ENCODE data around the gene CARD11. TPM values are rescaled to one million over a fixed set of nuclear protein-coding genes. Genes with fewer than 3 reads are reported as not detected.

CARD11 gene
- total and polyA plus RNA-seq, 2 of the 4 experiments (the other 2 are of a cell fraction): 0.18 to 0.26 TPM

DNA sequence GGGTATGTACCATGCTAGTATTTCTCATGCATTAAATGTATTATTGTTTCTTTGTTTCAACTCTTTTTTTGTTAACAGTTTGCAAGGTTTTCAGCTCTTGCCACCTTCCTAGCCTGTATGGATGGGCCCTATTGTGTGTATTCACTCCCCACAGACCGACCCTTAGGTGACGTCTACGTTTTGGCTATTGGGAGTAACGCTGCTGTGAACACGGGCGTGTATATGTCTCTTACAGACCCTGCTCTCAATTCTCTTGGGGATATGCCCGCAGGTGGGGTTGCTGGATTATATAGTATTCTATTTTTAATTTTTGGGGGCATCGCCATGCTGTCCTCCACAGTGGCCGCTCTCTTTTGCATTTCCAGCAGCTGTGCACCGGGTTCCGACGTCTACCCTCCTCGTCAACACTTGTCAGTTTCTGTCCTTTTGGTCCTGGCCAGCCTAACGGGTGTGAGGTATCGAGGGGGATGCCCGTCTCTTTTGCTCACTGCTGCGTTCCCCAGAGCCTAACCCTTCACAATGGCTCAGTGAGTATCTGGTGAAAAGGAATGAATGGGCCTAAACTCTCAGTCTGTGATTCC is 135.5 kb downstream of the CARD11 start:
- Histone ChIP-seq H2AK5ac (ENCODE audit: low read depth, low read length) (no peak overlapping the region), H3K18ac (ENCODE audit: low read depth, low read length) (no peak overlapping the region), H3K4me3 (ENCODE audit: insufficient read depth, low read depth, low read length) (no peak overlapping the region), H2AFZ (replicated peaks; ENCODE audit: low read length, poor library complexity) (no peak overlapping the region), H2BK120ac (ENCODE audit: low read depth, low read length) (no peak overlapping the region), H3K9ac (ENCODE audit: low read depth, low read length) (no peak overlapping the region), H3K9me3 (ENCODE audit: control insufficient read depth, insufficient read depth, low read length) (peaks cover 2% of the 10 kb centered on the region; the same call in 1 of the 2 replicates), H2BK15ac (ENCODE audit: low read depth, low read length) (no peak overlapping the region), H2AK9ac (replicated peaks; ENCODE audit: low read depth, low read length, poor library complexity) (no peak overlapping the region), H4K20me1 (ENCODE audit: insufficient read depth, low read length) (no peaks in the 10 kb centered on the region), H4K5ac (ENCODE audit: low read depth, low read length) (no peak overlapping the region), H3K27ac (ENCODE audit: insufficient read depth, low read length) (no peak overlapping the region), H3K14ac (replicated peaks; ENCODE audit: low read depth, low read length) (no peak overlapping the region), H4K91ac (ENCODE audit: insufficient read depth, low read depth, low read length) (no peak overlapping the region), H3K27me3 (ENCODE audit: control insufficient read depth, insufficient read depth, low read length) (no peaks in the 10 kb centered on the region; the same call in 1 of the 2 replicates), H3K4me2 (ENCODE audit: low read depth, low read length) (no peak overlapping the region), H3K36me3 (ENCODE audit: control insufficient read depth, insufficient read depth, low read length) (no peaks in the 10 kb centered on the region), H2BK20ac (ENCODE audit: low read depth, low read length) (no peak overlapping the region), H3K23ac (ENCODE audit: low read depth, low read length) (no peak overlapping the region), H3K56ac (ENCODE audit: extremely low read depth, insufficient read depth, low read length) (no peak overlapping the region), H4K8ac (ENCODE audit: low read depth in 2 of 2, low read length in 2 of 2) (no peak overlapping the region), H3K4me1 (ENCODE audit: control insufficient read depth, insufficient read depth, low read length) (no peaks in the 10 kb centered on the region; the same call in 1 of the 2 replicates), H3K4ac (ENCODE audit: low read depth, low read length) (no peak overlapping the region), H3K9me1 (ENCODE audit: insufficient read depth, low read length) (no peaks in the 10 kb centered on the region), H3K79me1 (ENCODE audit: low read depth in 1 of 2, low read length in 2 of 2) (no peaks in the 10 kb centered on the region), H2BK5ac (ENCODE audit: low read depth, low read length, poor library complexity, severe bottlenecking) (no peak overlapping the region)
- WGBS, 2 experiments (ENCODE audit: extremely low coverage in 2 of 2, insufficient read length in 1 of 2): no CpG with 5 or more reads among the region's 17 CpGs
- ATAC-seq (ENCODE audit: low read depth) (no peak), DNase-seq (no peak)
- dilution Hi-C loops (cut with HindIII; ENCODE audit: low sequenced_read_pairs, unreplicated experiment): no loop called here
- ChIA-PET POLR2A (ENCODE audit: unreplicated experiment) (no interaction called here), CTCF (no interaction called here)
- in situ Hi-C loops (cut with MboI; ENCODE audit: low sequenced_read_pairs): no loop called here
- BruUV-seq (replicated peaks): no TSS peak
- TF ChIP-seq FOS (IDR thresholded peaks at IDR 0.05; ENCODE audit: low read depth, low read length) (no peak), RCOR1 (IDR thresholded peaks at IDR 0.05; ENCODE audit: insufficient replicate concordance, low read length) (no peak), MAFK (IDR thresholded peaks at IDR 0.05; ENCODE audit: low read depth, low read length) (no peak), RFX5 (IDR thresholded peaks at IDR 0.05; ENCODE audit: low read depth, low read length) (no peak), SMC3 (IDR thresholded peaks at IDR 0.05; ENCODE audit: low read depth, low read length) (no peak), BHLHE40 (IDR thresholded peaks at IDR 0.05; ENCODE audit: low read depth, low read length) (no peak), POLR2A (IDR thresholded peaks at IDR 0.05; ENCODE audit: low read depth, low read length) (no peak), MXI1 (IDR thresholded peaks at IDR 0.05; ENCODE audit: borderline replicate concordance, low read depth, low read length) (no peak), CHD1 (IDR thresholded peaks at IDR 0.05; ENCODE audit: low read depth, low read length) (no peak)
- TF ChIP-seq, protein P1, sequence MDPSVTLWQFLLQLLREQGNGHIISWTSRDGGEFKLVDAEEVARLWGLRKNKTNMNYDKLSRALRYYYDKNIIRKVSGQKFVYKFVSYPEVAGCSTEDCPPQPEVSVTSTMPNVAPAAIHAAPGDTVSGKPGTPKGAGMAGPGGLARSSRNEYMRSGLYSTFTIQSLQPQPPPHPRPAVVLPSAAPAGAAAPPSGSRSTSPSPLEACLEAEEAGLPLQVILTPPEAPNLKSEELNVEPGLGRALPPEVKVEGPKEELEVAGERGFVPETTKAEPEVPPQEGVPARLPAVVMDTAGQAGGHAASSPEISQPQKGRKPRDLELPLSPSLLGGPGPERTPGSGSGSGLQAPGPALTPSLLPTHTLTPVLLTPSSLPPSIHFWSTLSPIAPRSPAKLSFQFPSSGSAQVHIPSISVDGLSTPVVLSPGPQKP (IDR thresholded peaks at IDR 0.05; ENCODE audit: borderline replicate concordance, low read depth, low read length): no peak
- TF ChIP-seq, protein P2, sequence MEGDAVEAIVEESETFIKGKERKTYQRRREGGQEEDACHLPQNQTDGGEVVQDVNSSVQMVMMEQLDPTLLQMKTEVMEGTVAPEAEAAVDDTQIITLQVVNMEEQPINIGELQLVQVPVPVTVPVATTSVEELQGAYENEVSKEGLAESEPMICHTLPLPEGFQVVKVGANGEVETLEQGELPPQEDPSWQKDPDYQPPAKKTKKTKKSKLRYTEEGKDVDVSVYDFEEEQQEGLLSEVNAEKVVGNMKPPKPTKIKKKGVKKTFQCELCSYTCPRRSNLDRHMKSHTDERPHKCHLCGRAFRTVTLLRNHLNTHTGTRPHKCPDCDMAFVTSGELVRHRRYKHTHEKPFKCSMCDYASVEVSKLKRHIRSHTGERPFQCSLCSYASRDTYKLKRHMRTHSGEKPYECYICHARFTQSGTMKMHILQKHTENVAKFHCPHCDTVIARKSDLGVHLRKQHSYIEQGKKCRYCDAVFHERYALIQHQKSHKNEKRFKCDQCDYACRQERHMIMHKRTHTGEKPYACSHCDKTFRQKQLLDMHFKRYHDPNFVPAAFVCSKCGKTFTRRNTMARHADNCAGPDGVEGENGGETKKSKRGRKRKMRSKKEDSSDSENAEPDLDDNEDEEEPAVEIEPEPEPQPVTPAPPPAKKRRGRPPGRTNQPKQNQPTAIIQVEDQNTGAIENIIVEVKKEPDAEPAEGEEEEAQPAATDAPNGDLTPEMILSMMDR (conservative IDR thresholded peaks at IDR 0.05; ENCODE audit: low read depth, low read length): no peak
- TF ChIP-seq, protein P3, sequence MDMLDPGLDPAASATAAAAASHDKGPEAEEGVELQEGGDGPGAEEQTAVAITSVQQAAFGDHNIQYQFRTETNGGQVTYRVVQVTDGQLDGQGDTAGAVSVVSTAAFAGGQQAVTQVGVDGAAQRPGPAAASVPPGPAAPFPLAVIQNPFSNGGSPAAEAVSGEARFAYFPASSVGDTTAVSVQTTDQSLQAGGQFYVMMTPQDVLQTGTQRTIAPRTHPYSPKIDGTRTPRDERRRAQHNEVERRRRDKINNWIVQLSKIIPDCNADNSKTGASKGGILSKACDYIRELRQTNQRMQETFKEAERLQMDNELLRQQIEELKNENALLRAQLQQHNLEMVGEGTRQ (IDR thresholded peaks at IDR 0.05; ENCODE audit: low read depth, low read length): no peak
- intact Hi-C loops (cut with micrococcal nuclease): no loop called here

Measured in IMR-90 (cell line).